Activated B cell treated with CpG ODN at 0.5 μM for 24 hours (primary cell): Measurements from ENCODE around the gene TSPO2. TPM values are rescaled to one million over a fixed set of nuclear protein-coding genes. Genes with fewer than 3 reads are reported as not detected.

ENCODE experiments used
- ATAC-seq: fragments of 200-7000 bp; cut with Tn5 transposase; one replicate; pipeline ENCODE4 v1.10.0; 2021; ENCODE audit warnings: low read depth, mild to moderate bottlenecking, moderate library complexity
- CTCF ChIA-PET: fragments of 350-600 bp; sonication (Branson Sonifier 250); formaldehyde crosslinking; loops from one replicate; lab custom pipeline; 2021; ENCODE audit warnings: antibody characterized with exemption; lab: Charles Lee
- POLR2A ChIA-PET: fragments of 350-600 bp; sonication (Branson Sonifier 250); formaldehyde crosslinking; loops from one replicate; lab custom pipeline; 2021; ENCODE audit warnings: antibody characterized with exemption; lab: Charles Lee
- DNase-seq: peaks from one replicate; pipeline ENCODE4 v3.0.0; 2022
- H3K27ac Mint-ChIP-seq: one replicate; pipeline ENCODE4 v1.8.0; 2020; ENCODE audit warnings: mixed read lengths
- H3K27me3 Mint-ChIP-seq: one replicate; pipeline ENCODE4 v1.8.0; 2021; ENCODE audit warnings: mixed read lengths
- H3K36me3 Mint-ChIP-seq: one replicate; pipeline ENCODE4 v1.8.0; 2021; ENCODE audit warnings: low read depth, mixed read lengths
- H3K4me1 Mint-ChIP-seq: one replicate; pipeline ENCODE4 v1.8.0; 2021; ENCODE audit warnings: mixed read lengths
- H3K4me3 Mint-ChIP-seq: one replicate; pipeline ENCODE4 v1.8.0; 2020; ENCODE audit warnings: mild to moderate bottlenecking, mixed read lengths
- H3K9me3 Mint-ChIP-seq: one replicate; pipeline ENCODE4 v1.8.0; 2020; ENCODE audit warnings: mixed read lengths
- CTCF ChIP-seq: fragments of 200-600 bp; IDR thresholded peaks from one replicate; pipeline ENCODE4 v1.8.0; 2022; ENCODE audit warnings: antibody characterized with exemption, mild to moderate bottlenecking
- intact Hi-C: fragments of 100-400 bp; cut with micrococcal nuclease; formaldehyde crosslinking; loops from one replicate; pipeline ENCODE4 v1.15.1; 2024
- total RNA-seq: library from RNA; stranded (reverse); gene quantifications from 2 replicates; pipeline ENCODE4 v1.2.3, GENCODE V29; 2022

The TSPO2 gene
- total RNA-seq, 1 donor from 2014 or later, result not detected

- no peaks in the 10 kb centered on the region for H3K27me3 Mint-ChIP-seq
- H3K4me3 Mint-ChIP-seq, result peak overlapping the region; percentile 94
- intact Hi-C loops, result loop anchor here (5.0 to 10.0 kb wide), 3 partner anchors 476 to 1673 kb away; partner anchors contain the start of genes FOXP4, TBCC and TOMM6
- no peak for TF ChIP-seq CTCF
- no peak for DNase-seq
- ChIA-PET CTCF (interaction anchor here (0.9 kb wide), 1 partner anchor 43 kb away, joined by 4 read pairs; no protein-coding TSS in a partner anchor), POLR2A (interaction anchor here (0.7 to 1.2 kb wide), 3 partner anchors 44 to 979 kb away, joined by 3 to 10 read pairs (median 5); partner anchors contain the start of gene TAF8)
- H3K27ac Mint-ChIP-seq, result peak overlapping the region; percentile 98
- no peaks in the 10 kb centered on the region for H3K9me3 Mint-ChIP-seq
- peaks cover 46% of the 10 kb centered on the region for H3K4me1 Mint-ChIP-seq
- peak; percentile 12 for ATAC-seq
- peaks cover 60% of the 10 kb centered on the region for H3K36me3 Mint-ChIP-seq
Observed at GRCh38 chr6:41071501-41071922, 29.2 kb downstream of the TSPO2 start.

- H3K4me3 Mint-ChIP-seq, result peak within 1 kb of the TSS; percentile 96
- intact Hi-C loops, result loop anchor here (1.0 to 10.0 kb wide), 10 partner anchors 111 to 1957 kb away; partner anchors contain the start of genes FOXP4, SAYSD1, TBCC and TFEB
- no peak for TF ChIP-seq CTCF
- peaks cover 45% of the 10 kb centered on the region for H3K4me1 Mint-ChIP-seq
- ChIA-PET CTCF (interaction anchor here (1.0 to 1.2 kb wide), 2 partner anchors 44 to 110 kb away, joined by 3 read pairs; no protein-coding TSS in a partner anchor), POLR2A (interaction anchor here (0.6 to 1.5 kb wide), 13 partner anchors 13 to 1710 kb away, joined by 3 to 13 read pairs (median 3); partner anchors contain the start of genes APOBEC2 and TREML2)
- peak; percentile 100 for DNase-seq
- ATAC-seq, result peak; percentile 69
- H3K36me3 Mint-ChIP-seq, result peaks cover 55% of the 10 kb centered on the region
- no peaks in the 10 kb centered on the region for H3K27me3 Mint-ChIP-seq
- H3K27ac Mint-ChIP-seq, result peak within 1 kb of the TSS; percentile 98
- H3K9me3 Mint-ChIP-seq, result no peaks in the 10 kb centered on the region
Observed at GRCh38 chr6:41071923-41072835, 29.9 kb downstream of the TSPO2 start, which contains the start of gene OARD1. TSS of gene OARD1 (minus strand) at chr6:41072356. CDS start at chr6:41071634, 722 bp downstream.

GRCh38 chr6:41072836-41073202 is 30.6 kb downstream of the TSPO2 start, which contains the start of gene NFYA:
TSS of gene NFYA (plus strand) at chr6:41072974. CDS start at chr6:41079090, 6,116 bp downstream.
- ChIA-PET POLR2A (interaction anchor here (0.6 to 1.5 kb wide), 11 partner anchors 14 to 1710 kb away, joined by 3 to 13 read pairs (median 3); partner anchors contain the start of genes APOBEC2 and TREML2), CTCF (interaction anchor here (1.0 to 1.2 kb wide), 2 partner anchors 44 to 109 kb away, joined by 3 read pairs; no protein-coding TSS in a partner anchor)
- peaks cover 47% of the 10 kb centered on the region for H3K4me1 Mint-ChIP-seq
- no peak for DNase-seq
- H3K27ac Mint-ChIP-seq, result peak within 1 kb of the TSS; percentile 98
- peak within 1 kb of the TSS; percentile 96 for H3K4me3 Mint-ChIP-seq
- intact Hi-C loops, result loop anchor here (1.0 to 10.0 kb wide), 11 partner anchors 110 to 1958 kb away; partner anchors contain the start of genes FOXP4, SAYSD1, TBCC and TFEB
- H3K9me3 Mint-ChIP-seq, result no peaks in the 10 kb centered on the region
- TF ChIP-seq CTCF, result no peak
- H3K27me3 Mint-ChIP-seq, result no peaks in the 10 kb centered on the region
- ATAC-seq, result peak; percentile 63
- H3K36me3 Mint-ChIP-seq, result peaks cover 49% of the 10 kb centered on the region

GRCh38 chr6:41073203-41073967 is 31.1 kb downstream of the TSPO2 start:
- no peaks in the 10 kb centered on the region for H3K27me3 Mint-ChIP-seq
- DNase-seq (peak; percentile 79), ATAC-seq (peak; percentile 12)
- TF ChIP-seq CTCF, result no peak
- intact Hi-C loops, result loop anchor here (1.0 to 10.0 kb wide), 8 partner anchors 109 to 1959 kb away; partner anchors contain the start of genes FOXP4, SAYSD1, TBCC and TOMM6
- ChIA-PET POLR2A (interaction anchor here (1.0 to 1.5 kb wide), 6 partner anchors 20 to 661 kb away, joined by 3 to 10 read pairs (median 6); partner anchors contain the start of genes APOBEC2 and TREML2), CTCF (interaction anchor here (1.0 to 1.2 kb wide), 2 partner anchors 45 to 109 kb away, joined by 3 read pairs; no protein-coding TSS in a partner anchor)
- peak overlapping the region; percentile 96 for H3K4me3 Mint-ChIP-seq
- H3K9me3 Mint-ChIP-seq, result no peaks in the 10 kb centered on the region
- H3K36me3 Mint-ChIP-seq, result peaks cover 47% of the 10 kb centered on the region
- peaks cover 49% of the 10 kb centered on the region for H3K4me1 Mint-ChIP-seq
- peak overlapping the region; percentile 93 for H3K27ac Mint-ChIP-seq
